Measurements from ENCODE around the gene ZNF761.

- TF ChIP-seq CTCF (IDR thresholded peaks at IDR 0.05) (no peak), POLR2A (IDR thresholded peaks at IDR 0.05) (no peak)
Measured at GRCh38 chr19:53466726-53467484, 35.1 kb downstream of the ZNF761 start.

Data from thyroid gland (tissue), 4 donors.